Erythroblast (primary cell): Measurements from ENCODE around the gene NNAT.
"Not testable (repeated sequence)": the region's sequence is repeated elsewhere in the genome, so short reads cannot be mapped to it uniquely, and the experiment has no call there.

Source experiments
- GATA1 ChIP-seq: IDR thresholded peaks from 2 replicates; pipeline ENCODE4 v1.6.1; 2011; ENCODE audit warnings: low read depth, mild to moderate bottlenecking, control low read depth, low read length, moderate library complexity
- POLR2A ChIP-seq: IDR thresholded peaks from 2 replicates; pipeline ENCODE4 v1.6.1; 2011; ENCODE audit warnings: mild to moderate bottlenecking, low read length

DNA sequence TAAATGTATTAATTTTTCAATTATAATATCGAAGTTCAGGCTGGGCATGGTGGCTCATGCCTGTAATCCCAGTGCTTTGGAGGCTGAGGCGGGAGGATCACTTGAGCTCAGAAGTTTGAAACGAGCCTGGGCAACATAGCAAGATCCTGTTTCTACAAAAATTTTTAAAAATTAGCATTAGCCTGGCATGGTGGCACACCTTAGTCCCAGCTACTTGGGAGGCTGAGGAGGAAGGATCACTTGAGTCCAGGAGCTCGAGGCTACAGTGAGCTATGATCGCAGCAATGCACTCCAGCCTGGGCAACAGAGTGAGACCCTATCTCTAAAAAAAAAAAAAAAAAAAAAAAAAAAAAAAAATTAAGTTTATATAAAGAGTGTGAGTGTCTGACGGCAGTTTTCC lies 48.6 kb upstream of the NNAT start:
- TF ChIP-seq POLR2A, GATA1: not testable (repeated sequence)
